OCI-M1 (cell line): Measurements from ENCODE around the gene CDK14.
"Not testable (repeated sequence)": the region's sequence is repeated elsewhere in the genome, so short reads cannot be mapped to it uniquely, and the experiment has no call there.

ENCODE experiments used
- DNase-seq: peaks from one replicate; lab custom pipeline; 2025; lab: John Stamatoyannopoulos, UW

CDK14 gene

DNA sequence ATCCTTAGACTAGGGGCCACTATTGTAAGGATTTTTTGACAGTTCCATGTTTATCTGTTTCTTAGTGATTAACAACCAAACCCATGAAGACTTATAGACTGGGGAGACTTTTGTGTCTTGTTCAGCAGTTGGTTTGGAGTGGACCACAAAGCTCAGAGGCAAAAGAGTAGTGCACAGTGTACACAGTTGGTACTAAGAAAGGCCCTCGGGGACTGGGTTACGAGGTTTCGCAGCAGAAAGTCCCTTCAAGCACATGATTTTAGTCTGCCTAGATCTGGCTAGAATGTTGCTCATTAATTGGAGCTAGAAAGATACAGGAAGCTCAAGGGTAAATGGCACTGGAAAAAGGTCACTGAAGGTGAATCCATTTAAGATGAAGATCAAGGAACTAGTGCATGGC, 35.4 kb downstream of the CDK14 start:
- DNase-seq: no peak

DNA sequence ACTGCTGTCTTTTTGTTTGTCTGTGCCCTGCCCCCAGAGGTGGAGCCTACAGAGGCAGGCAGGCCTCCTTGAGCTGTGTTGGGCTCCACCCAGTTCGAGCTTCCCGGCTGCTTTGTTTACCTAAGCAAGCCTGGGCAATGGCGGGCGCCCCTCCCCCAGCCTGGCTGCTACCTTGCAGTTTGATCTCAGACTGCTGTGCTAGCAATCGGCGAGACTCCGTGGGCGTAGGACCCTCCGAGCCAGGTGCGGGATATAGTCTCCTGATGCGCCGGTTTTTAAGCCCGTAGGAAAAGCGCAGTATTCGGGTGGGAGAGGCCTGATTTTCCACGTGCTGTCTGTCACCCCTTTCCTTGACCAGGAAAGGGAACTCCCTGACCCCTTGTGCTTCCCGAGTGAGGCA, 43.6 kb downstream of the CDK14 start:
- DNase-seq: not testable (repeated sequence)

DNA sequence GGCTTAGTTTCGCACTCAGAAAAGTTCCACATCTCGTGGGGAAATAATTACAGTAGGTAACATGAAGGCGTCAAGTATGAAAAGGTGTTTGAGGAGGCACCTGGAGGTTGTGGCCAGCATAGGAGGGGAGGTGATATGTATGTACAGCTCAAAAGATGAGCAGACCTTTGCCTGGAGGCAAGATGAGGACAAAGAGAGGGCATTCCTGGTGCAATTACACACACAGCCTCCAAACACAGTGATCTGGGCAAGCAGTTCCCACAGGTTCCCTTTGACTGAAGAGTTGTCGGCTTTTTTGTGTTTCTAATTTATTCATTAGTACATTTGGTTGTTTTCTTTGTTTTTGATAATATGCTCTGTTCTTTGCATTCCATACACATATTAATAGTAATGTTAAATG, 46.9 kb downstream of the CDK14 start:
- DNase-seq: no peak

DNA sequence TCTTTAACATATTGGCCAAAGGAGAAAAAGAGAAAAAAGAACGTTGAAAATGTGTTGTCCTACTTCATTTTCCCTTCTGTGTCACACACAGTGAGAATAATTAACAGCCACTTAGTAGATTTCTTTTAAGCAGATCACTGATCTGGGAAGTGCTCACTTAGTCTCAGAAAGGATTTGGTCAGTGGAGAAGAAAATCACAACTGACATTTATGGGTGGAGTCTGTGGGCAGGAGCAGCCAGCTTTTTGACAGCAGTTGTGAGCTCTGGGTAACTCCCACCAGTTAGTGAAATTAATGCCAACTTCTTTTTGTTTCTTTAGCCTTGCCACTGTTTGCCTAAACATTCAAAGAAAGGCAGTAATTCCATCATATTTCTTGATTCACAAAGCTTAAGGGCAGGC, 49.7 kb downstream of the CDK14 start:
- DNase-seq: peak; percentile 13

DNA sequence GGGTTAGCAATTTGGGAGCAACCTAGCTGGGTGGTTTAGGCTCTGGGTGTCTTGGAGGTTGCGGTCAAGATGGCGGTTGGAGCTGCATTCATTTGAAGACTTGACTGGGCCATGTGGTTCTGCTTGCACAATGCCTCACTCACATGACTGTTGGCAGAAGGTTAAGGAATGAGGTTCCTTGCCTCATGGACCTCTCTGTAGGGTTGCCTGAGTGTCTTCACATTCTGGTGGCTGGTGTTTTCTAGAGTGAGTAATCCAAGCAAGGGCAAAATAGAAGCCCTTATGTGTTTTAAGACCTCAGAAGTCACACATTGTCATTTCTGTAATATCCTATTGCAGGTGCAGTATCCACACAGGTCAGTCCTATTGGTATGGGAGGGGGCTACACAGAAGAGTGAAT, 52.0 kb downstream of the CDK14 start:
- DNase-seq: no peak

DNA sequence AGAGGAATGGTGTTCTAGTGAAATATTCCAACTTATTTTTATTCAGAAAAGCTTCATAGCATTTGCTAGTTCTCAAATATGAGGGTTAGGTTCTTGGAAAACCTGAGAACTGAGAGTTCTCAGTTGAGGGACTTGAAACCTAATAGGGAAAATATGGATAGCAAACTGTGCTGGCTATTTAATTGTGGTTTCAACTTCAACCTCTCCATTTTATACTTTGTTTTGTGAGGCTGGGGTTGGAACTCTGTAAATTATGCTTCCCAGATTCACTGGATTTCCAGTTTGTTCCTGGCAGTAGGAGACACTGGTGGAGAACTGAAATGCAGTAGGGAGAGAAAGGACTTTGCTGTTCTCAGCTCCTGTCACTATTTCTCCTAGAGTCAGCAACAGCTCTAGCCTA, 52.7 kb downstream of the CDK14 start:
- DNase-seq: no peak

DNA sequence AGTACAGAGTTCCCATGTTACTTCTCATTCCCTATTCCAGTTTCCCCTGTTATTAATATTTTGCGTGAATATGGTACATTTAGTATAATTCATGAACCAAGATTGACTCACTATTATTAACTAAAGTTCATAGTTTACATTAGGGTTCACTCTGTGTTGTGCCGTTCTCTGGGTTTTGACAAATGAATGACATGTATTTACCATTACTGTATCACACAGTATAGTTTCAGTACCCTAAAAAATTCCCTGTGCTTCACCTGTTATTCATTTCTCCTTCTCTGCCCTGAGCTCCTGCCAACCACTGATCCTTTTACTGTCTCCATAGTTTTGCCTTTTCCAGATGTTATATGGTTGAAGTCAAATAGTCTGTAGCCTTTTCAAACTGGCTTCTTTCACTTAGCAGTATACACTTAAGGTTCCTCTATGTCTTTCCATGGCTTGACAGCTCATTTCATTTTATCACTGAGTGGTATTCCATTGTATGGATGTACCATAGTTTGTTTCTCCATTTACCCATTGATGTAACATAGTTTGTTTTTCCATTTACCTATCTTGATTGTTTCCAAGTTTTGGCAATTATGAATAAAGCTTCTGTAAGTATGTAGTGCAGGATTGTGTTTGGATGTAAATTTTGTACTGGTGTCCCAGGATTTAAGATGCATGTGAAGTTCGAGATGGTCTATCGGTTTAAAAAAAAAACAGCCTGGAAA, 58.8 kb downstream of the CDK14 start:
- no peak for DNase-seq

DNA sequence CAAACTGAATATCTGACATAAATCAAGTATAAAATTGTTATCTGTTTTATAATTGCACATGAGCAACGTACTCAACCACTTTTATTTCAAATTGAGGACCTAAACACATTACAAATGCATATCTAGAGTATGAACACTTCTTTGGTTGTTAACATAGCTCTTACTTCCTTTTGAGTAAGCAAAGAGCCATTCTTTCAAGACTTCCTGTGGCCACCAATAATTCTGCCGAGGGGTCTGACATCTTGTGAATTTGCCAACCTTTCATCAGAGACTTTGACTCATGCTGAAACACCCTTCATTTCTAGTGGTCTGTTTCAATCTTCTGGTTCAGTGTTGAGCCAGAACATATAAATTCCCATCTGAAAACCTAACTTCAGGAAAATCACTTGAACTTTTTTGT, 59.4 kb downstream of the CDK14 start:
- no peak for DNase-seq

DNA sequence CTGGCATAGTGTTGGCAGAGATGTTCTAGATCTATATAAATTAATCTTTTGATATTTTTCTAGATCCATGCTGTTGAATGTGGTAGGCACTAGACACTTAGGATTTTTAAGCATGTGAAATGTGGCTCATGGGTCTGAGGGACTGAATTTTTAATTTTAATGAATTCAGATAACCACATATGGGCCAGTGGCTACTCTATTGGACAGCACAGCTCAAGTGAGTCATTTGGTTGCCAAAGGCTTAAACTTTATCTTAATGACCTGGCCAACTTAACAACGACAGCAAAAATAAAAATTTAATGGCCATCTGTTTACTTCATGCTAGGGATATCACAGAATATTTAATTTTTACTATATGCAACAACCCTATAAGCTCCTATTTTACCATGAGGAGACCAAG, 61.4 kb downstream of the CDK14 start:
- no peak for DNase-seq

DNA sequence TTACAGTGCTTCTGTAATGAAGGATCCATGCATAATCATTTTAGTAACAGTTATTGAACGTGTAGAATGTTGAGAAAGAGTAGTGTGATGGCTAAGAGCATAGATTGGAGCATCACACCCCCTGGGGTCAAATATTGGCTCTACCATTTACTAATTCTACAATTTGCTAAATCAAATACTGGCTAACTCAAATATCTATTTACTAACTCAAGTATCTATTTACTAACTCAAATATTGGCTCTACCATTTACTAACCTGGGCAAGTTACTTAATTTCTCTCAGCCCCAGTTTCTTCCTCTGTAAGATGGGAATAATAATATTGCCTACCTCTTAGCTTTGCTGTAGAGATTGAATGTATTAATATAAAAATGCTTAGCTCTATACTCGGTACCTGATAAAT, 64.0 kb downstream of the CDK14 start:
- DNase-seq: no peak

DNA sequence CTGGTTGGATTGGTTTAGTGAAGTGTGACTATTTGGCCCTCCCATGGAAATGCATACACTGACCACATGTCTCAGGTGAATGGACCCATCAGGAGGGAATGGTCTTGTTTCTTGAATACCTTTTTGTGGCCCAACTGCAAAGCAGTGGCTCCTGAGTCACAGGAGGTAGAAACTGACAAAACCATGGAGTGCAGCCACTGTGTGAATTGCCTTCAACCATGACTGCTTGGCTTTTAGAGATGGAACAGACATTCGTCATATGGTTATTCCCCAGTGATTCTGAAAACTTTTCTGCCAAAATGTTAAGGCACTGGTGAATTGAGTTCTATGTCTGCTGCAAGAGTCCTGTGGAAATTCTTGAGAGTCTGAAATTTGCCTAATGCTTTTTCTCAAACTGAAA, 64.7 kb downstream of the CDK14 start:
- no peak for DNase-seq

DNA sequence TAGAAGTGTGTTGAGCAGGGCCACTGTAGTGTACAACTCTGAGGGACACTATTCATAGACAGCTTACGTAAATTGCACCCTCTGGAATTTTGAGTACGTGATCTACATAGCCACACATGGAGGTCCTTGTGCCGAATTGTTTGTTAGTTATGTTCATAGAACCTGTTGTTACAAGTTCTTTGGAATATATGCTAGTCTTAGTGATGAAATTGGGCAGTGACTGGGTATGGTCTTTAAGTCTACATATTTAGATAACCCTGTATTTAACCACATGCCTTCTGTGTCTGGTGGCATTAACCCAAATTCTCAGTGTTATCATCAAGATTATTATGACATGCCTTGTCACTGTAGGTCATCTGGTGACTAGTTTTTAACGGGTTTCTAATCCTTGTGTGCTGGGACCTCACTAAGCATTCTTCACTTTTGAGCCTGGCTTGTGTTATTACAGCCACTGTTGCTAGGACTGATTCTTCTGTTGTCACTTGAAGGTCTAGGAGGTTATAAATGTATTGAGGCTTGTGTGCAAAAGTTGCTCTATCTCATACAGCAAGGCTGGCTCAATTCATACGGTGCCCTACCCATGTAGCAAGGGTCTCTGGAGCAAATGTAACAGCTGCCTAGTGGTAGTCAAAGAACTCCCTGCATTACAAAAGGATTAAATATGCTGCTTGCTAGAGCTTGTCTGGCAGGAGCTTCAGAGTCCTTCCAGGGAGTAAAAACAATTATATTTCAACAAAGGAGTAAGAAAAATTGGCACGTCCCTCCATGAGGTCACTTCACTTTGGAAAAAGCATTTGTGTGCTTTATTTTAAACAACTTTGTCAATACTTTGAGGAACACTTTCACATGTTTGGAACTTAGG, 65.4 kb downstream of the CDK14 start:
- no peak for DNase-seq

DNA sequence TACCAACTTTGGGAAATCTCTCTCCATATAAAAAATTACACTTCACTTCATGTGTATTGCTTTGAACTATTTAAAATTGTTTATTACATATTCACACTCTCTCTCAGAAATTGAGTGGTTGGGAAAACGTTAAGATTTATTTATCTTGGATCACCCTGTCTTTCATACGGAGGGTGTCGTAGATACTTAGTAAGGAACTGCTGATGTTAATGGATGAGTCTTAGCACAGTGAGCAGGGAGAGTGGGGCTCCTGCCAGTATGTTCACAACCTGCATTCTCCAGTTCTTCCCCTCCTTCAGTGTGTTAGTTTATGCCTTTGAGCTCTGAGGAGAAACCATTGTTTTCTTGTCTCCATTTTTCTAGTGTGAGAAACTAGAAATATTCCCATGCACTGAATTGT, 67.1 kb downstream of the CDK14 start:
- no peak for DNase-seq

DNA sequence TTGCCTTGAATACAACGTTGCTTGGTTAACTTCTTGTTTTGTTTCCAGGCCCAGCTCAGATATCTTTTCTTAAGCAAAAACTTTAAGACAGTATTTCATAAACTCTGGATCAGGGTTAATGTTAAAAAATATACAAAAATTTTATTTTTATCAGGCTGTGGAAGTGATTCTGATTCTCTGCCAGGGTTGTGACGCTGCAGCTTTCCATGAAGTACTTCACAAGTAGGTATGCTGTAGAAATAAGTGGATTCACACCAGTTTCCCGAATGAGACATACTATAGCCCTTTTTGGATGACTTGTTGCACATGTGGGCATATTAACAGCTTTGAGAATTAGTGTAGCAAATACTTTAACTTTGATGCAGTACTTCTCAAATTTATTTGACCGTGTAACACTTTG, 70.1 kb downstream of the CDK14 start:
- DNase-seq: no peak

DNA sequence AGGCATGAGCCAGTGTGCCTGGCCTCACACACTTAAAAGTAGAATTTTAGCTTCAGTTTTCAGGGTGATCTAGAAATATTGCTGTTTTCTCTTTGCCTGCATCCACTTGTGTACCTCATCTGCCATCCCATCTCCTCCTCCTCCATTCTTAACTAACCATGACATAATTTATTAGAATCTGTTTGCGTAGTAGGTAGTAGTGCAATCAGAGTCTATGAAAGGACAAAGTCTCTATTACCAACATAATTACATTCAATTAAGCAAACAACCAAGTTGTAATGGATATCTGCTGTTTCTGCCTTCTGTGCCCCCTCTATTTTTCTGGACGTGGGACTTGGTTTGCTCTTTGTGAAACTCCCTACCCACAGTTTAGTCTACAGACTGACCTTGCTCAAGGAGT, 72.9 kb downstream of the CDK14 start:
- no peak for DNase-seq

DNA sequence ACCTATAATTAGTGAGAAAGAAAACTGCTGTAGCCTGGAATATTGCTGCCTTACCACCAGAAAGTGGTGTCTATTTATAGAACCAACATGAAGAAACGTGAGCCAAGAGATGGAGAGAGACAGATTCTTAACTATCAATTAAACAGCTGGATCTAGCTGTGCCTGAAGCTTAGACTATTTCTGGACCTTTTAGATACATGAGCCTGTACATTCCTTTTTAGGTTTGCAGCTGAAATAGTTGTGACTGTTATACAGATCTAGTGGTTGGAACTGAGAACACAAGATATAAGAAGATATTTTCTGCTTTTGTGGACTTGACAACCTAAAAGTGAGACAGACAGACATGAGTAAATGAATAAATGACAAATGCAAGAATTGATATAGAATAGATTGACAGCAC, 73.4 kb downstream of the CDK14 start:
- no peak for DNase-seq

DNA sequence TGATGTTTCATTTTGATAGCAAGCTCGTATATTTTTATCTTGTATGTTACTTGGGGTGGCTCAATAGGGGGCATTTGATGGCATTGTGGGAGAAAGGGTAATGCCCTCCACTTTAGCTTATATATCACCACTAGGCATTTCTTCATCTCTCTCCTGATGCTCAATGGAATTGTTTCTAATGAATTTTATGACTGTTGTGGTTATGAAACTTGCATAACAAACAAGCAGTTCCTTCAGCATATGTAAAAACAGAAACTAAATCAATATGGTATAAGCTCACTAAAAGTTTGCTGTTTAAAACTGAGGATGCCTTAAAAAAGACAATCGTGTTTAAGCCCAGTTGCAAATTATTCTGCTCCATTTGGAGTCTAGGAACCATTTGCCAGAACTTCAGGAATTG, 75.5 kb downstream of the CDK14 start:
- DNase-seq: no peak

DNA sequence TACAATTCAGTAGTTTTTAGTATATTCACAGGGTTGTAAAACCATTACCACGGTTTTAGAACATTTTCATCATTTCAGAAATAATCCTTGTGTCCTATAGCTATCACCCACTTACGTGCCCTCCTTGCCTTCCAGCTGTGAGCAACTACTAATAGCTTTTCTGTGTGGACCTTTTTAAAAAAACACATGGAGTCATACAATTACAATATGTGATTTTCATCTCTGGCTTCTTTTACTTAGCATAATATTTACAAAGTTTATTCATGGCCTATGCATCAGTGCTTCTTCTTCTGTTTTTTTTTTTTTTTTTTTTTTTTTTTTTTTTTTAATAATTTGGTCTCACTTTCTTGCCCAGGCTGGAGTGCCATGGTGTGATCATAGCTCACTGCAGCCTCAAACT, 76.1 kb downstream of the CDK14 start:
- no peak for DNase-seq

DNA sequence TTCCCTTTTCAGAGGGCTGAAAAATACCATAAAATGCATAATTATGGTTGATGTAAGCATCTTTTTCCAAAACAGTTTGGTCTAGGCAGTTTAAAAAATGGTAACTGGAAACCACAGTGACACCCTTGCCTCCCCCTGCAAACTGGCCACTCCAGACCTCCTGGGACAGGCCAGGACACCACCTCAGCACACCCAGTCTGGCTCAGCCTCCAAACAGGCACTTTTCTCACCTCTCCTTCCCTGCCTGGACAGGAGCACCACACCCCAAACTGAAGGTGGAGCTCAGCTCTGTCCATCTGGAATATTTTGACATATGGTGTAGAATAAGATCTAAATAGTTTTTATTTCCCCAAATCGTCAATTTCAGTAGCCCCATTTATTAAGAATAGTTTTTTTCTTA, 78.5 kb downstream of the CDK14 start:
- no peak for DNase-seq

DNA sequence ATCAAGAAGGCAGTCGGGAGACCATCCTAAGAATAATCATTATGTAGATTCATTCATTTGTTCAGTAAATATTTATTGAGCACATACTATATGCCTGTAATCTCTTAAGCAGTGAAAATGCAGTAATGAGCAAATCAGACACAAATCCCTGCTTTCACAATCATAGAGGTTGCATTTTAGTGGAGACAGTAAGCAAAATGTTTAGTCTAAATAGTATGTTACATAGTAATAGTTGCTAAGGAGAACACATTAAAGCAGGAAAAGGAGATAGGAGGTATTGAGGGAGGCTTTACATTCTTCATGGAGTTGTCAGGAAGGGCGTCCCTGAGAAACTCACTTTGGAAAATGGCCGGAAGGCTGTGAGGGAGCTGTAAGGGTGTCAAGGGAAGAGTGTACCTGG, 79.9 kb downstream of the CDK14 start:
- no peak for DNase-seq

DNA sequence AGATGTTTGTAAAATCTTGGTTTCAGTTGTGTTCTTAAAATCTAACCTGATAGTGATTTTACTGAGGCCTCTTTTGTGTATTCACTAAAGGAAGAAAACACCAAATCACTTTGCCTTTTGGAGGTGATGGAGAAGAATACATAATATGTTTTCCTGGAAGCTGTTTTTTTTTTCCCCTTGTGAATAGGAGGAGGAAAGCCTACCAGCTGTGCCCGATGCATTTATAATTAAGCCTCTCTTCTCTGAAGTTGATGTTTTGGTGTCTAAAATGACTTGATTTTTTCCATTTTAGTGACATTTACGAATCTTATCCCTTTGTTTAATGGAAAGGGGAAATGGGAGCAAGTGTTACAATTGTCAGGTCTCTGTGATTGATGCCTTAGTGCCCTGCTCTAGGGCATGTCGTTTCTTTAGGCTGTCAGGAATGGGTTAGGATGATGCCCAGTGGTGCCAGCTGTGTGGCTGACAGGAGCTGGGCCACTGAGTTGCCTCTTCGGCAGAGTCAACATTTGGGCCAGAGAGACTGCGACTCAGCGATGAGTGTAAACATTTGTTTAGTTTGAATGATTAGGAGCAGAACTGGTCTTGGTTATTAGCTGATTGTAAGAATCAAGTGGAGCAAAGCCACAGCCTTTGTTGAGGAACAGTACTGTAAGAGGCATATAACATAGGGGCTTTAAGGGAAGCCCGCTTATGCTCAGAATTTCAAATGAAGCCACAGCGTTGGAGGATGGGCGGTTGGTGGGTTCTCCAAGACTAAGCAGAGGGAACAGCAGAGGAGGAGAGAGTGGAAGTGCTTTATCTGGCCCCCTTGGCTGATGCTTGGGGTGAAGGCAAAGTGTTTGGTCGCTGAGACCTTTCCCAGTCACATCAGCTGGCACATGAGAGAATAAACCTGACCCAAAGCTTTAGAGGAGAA, 81.6 kb downstream of the CDK14 start:
- no peak for DNase-seq

DNA sequence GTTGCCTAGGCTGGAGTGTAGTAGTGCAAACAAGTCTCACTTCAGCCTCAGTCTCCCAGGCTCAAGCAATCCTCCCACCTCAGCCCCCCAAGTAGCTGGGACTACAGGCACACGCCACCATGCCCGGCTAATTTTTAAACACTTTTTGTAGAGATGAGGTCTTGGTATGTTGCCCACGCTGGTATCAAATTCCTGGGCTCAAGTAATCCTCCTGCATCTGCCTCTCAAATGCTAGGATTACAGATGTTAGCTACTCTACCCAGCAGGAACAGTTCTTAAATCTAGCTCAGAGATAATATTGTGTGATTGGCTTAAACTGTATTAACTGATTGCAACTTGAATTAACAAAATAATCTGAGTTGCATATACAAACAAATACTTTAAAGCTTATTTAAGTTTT, 82.9 kb downstream of the CDK14 start:
- DNase-seq: no peak

DNA sequence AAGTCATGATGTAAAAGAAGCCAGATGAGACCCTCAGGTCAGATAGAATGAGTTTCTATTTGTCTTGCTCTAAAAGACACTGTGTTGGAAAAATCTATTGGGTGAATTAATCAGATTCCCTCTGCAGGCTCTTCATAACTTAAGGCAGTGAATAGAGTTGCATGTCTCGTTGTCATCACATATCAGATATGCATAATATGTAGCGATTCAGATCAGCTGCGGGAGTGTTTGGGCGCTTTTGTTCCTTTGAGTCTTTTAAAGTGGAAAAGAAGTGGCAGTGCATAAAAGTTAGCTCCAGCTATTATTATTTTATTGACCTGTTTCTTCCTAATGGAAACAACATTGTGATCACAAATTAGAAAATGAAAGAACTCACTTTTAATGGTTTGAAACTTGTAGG, 84.4 kb downstream of the CDK14 start:
- DNase-seq: no peak
